GM19025 (cell line): ENCODE results near the gene BTAF1.
A peak's percentile ranks its signal among the peaks of the same experiment; 100 is the strongest.
"Not testable (repeated sequence)": the region's sequence is repeated elsewhere in the genome, so short reads cannot be mapped to it uniquely, and the experiment has no call there.

ENCODE experiments used
- ATAC-seq: cut with Tn5 transposase; IDR thresholded peaks from one replicate; pipeline ENCODE4 v1.9.1; 2021; ENCODE audit warnings: mild to moderate bottlenecking, low read depth, moderate library complexity; ENCODE audit not compliant: unreplicated experiment

The BTAF1 gene

DNA sequence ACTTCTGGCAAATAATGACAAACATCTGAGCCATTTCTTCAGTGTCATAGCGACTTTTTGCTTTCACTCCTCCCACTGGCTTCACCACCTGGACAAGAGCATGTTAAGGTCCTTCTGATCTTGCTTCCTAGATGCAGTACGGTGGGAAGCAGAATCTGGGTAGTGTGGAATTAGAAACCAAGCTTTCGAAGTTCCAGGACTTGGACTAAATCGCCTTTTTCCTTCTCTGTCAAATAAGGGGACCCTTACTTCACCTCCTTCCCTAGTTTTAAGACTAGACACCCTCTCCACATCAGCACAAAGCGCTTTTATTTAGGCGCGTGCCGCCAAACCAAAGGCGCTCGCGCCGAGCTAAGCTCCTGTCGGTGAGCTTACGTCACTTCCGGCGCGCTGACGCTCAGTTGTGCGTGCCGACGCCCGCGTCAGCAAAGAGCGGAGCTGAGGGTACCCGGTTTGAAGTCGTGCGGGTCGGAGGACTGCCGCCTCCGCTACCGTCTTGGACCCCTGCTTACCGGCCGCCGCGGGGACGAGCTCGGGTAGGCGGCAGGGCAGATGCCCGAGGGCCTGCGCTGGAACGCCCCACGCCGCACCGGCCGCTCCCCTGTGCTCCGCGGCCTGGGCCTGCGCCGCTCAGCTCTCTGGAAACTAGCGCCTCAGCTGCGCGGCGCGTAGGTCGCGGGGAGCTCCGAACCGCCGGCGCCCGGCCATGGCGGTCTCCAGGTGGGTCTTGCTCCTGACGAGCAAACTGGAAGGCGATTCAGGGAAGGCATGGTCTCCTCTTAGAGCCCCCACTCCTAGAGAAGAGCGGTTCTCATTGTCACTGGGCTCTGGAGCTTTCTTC, at the start of gene BTAF1:
Gene BTAF1 (plus strand): TSS at position 400 of the 841 bp plus-strand sequence. CDS start 307 bp downstream, at position 707.
- ATAC-seq: peak; percentile 100

DNA sequence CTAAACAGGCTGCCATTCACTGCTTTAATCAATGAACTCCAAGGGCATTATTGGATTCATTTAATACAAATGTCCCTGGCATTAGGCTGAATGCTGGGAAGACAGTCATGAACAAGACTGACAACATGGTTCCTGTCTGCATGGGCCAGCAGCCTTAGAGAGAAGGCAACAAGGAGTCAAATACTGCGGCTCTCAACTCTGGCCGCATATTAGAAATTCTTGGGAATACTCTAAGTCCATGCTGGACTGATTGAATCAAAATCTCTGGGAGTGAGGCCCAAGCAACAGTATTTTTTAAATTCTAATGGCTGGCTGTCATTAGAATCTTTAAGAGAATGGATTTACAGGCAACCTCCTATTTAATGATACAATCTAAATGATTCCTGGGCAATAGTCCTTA, 48.4 kb upstream of the BTAF1 start:
- ATAC-seq: no peak

DNA sequence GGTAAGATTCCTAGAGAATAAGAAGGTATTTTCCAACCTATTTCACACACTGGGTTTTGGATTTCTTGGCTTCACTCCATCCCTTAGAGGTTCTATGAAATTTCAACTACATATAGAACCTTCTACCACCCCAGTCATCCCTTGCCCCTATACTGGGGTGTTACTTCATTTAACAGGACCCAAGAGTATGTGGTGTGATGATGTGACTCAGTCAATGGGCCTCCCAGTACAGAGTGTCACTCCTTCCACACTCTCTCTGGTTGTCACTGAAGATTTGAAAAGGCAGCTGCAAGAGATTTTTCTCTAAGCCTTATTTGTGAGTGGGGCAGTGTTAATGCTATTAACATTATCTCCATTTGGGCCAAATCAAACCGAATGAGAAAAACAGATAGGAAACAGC, 47.8 kb upstream of the BTAF1 start:
- no peak for ATAC-seq

DNA sequence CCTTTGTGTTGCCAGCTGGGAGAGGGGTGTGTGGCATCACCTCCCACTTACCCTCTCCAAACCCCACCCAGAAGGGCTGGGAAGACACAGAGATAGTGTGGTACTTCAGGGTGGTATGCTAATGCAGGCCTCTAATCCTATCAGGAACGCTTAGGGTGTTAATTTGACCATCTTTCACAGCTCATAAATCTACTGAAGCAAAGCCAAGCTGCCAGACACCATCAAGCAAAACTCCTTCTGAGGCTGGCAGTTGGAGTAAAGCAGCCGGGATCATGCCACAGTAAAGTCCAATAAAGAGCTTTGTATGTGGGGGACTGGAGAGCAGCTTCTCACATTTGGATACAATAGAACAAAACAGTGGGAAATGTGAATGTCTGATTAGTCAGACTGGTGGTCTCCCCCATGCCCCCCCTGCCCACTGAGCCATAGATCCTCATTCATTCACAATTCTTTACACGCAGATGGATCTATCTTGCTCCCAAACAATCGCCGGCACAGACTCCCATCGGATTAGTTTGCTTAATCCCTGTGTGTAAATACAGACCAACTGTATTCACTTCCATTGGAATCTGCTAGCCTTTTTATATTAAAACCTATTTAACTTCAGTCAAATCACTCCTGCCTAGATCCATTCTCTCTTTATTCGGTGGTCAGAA, 43.9 kb upstream of the BTAF1 start:
- ATAC-seq: no peak

DNA sequence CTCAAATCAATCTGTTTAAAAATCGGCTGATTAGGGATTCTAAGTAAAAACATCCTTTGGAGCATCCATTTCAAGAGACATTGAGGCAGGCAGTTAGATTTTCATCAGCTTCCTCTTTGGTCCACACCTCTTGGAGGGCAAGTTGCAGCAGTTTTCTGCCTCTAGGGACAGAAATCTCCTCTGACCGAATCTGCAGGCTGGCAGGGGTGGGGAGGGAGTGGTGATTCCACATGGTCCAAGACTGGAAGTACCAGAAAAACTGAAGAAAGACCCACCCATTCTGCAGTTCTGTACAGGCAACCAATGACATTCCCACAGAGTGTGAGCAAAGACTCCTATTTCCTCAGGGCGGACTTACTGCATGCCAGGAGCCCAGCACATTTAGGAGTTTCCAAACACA, 43.3 kb upstream of the BTAF1 start:
- ATAC-seq: no peak

DNA sequence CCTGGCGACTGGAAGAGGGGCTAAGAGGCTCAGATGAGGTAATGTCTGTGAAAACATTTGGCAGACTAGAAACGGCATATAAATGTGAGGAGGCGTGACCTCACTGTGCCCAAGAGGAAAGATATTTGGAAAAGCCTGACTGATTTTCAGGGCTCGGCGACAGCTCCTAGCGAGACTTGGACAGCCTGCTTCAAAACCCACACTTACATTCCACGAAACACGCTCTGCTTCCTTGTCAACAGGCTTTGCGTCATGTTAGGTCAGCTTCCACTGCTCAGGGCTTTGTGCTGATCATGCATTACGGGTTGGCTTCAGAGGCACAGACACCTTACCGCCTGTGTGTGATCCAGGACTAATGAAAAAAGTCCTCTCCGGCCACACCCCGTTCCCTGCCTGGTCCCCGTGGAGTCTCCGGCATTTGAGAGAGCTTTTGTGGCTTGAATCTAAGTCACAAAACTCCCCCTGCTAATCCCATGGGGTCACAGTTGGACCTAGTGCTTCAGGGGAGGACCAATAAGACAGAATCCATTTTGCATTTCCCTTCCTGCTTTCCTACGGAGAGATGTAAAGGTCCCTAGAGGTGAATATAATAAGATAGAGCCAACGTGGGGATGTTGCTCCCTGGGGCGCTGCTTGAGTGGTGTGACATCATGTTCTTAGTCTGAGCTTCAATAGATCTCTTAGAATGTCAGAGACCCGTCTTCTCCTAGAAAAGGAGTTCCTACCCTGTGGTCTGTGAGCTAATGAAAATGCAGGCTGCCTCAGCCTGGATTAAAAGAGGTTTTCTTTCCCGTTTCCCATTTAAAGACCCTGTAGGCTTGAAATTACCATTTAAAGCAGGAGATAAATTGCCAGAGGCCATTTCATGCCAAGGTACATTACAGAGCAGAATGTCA, 39.8 kb upstream of the BTAF1 start:
- no peak for ATAC-seq

DNA sequence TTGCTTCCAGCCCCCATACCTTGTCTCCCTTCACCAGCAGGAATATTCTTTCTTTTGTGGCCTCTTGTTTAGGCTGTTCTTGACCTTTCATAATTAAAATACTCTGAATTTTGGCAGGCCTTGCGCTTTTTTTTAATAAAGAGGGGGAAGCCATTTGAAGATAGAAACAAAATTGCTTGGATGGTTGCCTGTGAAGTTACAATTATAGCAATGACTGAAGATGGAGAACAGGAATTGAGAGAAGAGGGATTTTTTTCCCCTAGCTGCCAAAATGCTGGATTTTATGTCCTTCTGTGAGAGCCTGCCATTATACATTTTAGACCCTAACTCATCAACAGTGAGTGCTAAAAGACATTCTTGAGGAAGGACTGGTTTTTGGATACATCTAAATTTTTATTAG, 39.0 kb upstream of the BTAF1 start:
- no peak for ATAC-seq

DNA sequence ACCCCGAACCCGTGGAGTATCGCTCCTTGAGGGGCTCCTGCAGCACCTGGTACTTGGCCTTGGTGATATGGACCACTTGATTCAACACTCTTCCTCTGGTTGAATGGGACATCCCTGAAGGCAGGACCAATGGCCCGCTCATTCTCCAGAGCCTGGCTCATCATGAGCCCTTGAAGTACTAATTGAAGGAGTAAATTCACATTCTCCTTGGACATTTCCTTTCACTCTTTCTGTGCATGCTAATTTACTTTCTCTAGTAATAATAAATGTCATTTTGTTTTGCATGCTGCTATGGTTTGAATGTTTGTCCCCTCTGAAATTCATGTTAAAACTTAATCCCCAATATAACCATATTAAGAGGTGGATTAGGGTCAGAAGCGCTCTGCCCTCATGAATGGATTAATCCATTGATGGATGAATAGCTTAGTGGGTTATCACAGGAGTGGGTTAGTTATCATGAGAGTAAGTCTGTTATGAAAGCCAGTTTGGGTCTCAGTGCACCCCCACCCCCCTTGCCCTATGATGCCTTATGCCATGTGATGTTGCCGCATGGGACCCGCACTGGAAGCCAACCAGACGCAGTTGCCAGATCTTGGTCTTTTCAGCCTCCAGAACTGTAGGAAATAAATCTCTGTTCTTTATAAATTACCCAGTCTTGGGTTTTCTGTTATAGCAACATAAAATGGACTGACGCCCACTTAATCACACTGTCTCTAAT, 38.0 kb upstream of the BTAF1 start:
- ATAC-seq: no peak

DNA sequence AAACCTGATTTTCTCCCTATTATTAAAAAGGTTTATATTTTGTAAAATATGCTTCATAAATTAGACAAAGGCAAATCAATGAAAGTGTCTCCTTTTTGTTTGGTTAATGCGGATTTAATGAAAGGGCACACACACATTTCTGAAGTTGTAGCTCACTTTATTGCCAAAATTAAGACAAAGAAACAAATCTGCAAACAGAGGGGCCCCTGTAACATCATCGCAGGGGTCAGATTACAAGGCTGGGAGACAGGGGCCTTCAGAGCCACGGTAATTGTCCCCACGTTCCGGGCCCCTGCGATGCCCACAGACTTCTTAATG, 36.7 kb upstream of the BTAF1 start:
- ATAC-seq: no peak

DNA sequence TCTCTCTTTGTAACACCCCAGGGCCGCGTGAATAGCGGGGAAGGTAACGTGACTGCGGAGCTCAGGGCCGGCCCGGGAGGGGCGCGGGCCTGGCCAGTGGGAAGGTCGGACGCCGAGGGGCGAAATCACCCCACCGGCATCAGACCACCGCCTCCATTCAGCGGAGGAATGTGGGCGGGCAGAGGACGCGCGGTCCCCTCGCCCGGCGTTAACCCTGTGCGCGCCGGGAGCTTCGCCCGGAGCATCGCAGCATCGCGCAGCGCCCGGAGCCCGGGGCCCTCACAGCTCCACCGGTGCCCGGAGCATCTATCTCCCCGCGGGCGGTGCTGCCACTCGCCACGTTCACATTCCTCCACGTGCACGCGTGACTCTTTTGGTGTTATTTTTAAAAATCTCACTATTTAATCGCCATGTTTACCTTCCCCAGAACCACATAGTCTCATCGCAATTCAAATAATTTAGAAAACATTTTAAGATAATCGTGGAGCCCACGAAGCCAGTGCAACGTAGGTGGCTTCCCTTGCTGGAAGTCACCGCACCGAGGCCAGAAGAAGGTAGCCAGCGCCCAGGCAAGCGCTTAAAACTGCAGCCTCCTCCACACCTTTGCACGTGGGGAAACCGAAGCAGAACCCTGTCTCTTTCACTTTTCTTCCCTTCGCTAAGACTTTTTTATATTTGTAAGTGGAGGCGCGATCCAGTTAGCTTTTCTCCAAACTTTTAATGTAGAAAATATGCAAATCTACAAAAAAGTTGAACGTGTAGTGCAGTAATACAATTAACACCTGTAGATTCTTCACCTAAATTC, 36.1 kb upstream of the BTAF1 start:
- ATAC-seq: no peak

DNA sequence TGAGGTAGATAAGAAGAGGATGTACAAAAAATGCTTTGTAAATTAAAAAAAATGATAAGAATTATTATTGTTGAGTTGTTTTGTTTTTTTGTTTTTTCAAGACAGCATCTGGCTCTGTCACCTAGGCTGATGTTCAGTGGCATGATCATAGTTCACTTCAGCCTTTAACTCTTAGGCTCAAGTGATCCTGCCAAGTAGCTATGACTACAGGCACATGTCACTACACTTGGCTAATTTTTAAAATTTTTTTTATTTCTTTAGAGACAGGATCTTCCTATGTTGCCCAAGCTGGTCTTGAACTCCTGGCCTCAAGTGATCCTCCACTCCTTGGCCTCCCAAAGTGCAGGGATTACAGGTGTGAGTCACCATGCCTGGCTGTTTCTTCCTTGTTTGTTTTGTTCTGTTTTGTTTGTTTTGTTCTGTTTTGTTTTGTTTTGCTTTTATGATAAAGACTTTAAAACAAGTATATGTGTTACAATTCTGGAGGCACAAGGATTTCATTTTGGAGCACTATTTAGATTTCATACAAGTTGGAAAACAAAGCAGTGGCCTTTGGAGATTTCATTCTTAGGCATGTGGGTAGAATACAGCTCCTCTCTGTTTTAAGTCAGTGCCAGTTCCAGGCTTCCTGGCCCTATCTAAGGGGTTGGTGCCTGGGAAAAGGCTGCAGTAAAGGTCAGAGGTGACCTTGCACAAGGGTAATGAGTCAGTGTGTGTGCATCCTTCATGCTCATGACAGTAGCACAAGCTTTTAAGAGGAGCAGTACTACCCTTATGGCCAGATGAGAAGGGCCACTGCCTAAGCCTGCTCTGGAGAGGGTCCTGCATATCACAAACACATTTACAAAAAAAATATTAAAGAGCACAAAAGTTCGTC, 32.2 kb upstream of the BTAF1 start:
- no peak for ATAC-seq

DNA sequence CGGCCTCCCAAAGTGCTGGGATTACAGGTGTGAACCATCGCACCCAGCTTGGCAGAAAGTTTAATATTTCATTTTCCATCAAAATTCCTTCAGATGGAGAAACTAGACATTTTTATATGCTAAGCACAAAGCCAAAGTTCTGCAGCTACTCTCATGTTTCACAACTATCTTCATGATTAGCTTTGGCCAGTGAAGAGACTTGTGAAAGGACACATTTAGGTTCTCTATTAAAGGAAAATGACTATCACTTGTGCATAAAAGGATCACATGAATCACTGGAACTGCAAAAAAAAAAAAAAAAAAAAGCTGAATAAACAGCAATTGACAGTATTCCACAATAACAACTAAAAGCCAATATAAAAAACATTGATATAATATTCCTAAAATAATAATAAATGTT, 30.5 kb upstream of the BTAF1 start:
- no peak for ATAC-seq

DNA sequence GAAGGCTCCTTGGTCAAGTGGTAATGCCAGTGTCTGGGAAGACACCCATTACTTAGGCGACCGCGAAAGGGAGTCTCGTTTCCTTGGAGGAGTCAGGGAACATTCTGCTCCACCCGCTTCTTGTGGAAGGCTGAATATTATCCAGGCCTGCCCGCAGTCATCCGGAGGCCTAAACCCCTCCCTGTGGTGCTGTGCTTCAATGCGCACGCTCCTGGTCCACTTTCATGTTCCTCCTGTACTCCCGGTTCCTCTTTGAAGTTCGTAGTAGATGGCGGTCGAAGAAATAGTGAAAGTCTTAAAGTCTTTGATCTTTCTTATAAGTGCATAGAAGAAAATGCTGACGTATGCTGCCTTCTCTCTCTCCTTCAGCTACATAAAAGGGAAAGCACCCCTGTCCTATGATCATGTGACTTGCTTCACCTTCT, 29.3 kb upstream of the BTAF1 start:
- not testable (repeated sequence) for ATAC-seq

DNA sequence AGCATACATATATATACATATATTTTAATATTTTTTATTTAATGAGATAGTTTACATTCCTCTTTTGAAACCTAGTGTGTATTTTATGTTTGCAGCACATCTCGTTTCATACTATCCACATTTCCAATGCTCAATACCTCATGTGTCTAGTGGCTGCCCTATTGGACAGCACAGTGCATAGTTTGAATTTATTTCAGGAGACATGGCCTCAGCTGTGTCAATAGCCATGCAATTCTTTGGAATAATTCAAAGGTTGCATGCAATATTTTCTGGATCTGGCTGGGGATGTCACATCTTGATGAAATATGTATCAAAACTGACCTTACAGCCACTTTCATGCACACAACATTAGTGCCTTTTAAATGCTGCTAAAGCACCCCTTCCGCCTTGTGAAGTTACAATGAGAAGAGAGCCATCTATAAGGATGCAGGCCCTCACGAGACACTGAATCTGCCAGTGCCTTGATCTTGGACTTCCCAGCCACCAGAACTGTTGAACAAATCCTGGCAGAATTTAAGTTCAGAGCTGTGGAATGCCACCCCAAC, 27.3 kb upstream of the BTAF1 start:
- ATAC-seq: no peak

DNA sequence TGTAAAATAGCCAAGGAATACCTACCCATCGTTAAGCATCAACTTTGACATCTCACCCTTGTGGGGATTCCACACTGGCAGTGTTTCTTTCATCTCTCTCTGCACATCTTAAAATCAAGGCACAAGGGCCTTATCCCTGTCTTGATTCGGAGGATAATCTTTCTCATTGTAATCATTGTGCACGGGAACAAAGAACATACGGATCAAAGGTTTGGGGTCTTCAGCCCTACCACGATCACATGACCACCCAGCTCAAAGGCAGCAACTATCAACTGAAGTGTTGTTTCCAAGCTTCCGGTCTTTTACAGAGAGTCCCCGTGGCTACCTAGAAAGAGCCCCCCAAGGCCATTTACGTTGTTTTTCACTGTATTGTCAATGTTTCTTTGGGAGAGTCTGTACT, 26.1 kb upstream of the BTAF1 start:
- ATAC-seq: no peak

DNA sequence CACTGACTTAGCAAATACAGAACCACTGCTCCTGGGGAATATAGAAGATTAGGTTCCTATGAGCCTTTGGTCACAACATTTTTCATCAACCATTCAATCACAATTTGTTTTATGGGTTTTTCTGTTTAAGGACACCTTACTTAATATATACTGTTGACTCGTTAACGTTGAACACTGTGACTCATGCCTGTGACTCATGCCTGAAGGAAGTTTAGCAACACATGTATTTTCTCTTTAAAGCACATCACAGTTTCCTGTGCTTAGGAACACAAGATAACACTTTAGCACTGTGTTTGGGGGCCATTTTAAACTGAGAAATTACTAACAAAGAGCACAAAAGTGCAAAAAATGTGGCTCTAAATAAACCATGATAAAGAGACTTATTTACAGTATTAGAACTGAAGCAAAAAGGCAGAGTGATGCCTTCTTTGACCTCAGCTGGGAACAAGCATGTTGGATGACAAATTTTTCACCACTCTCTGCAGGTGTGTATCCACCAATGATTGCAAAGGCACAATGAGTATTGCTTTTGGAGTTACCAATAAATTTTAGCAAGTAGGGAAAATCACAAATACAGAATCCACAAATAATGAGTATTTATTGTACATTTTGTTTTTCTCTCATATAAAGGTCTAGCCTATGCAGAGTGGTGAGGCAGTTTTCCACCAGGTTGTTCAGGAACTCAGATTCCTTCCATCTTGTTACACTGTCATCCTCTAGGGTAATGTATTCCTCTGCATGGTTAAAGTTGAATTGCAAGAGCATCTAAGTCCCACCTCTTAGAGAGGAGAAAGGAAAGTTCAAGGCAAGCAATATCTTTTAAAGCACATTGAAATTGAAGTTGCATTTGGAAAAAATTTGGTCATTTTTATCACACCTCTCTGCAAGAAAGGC, 21.5 kb upstream of the BTAF1 start:
- no peak for ATAC-seq

DNA sequence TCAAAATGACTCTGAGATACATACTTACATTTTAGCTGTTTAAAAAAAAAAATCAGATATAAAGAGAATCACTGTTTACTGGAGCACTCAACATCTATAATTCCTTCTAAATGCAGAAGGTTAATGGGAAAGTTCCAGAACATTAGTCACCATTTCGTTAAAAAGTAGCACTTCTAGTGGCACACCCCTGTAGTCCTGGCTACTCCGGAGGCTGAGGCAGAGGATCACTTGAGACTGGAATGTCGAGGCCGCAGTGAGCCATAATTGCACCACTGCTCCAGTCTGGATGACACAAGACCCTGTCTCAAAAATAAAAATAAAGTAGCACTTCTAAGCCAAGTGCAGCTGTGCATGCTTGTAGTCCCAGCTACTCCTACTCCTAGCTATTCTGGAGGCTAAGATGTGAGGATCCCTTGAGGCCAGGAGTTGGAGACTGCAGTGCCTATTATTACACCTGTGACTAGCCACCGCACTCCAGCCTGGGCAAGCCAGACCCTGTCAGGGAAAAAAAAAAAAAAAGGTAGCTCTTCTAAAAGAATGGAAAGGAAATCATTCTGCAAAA, 16.5 kb upstream of the BTAF1 start:
- no peak for ATAC-seq
